ENCODE measurements around the gene ZNF71.

DNA sequence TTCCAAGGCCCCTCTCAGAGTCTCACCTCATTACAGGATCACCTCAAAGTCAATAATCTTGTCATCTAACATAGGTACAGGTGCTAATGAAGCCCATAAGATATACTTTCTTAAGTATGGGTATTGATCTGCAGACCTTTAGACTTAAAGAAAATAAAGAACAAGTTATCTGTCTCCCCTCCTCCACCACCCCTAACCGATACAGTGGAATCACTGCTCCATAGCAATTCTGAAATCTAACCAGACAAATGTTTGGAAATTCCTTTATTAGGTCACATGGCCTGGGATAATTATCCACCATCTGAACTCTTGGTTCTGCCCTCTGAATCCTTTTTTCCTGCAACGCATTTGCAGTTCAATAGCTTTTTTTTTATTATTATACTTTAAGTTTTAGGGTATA, 32.3 kb upstream of the ZNF71 start:
- TF ChIP-seq, protein P1, sequence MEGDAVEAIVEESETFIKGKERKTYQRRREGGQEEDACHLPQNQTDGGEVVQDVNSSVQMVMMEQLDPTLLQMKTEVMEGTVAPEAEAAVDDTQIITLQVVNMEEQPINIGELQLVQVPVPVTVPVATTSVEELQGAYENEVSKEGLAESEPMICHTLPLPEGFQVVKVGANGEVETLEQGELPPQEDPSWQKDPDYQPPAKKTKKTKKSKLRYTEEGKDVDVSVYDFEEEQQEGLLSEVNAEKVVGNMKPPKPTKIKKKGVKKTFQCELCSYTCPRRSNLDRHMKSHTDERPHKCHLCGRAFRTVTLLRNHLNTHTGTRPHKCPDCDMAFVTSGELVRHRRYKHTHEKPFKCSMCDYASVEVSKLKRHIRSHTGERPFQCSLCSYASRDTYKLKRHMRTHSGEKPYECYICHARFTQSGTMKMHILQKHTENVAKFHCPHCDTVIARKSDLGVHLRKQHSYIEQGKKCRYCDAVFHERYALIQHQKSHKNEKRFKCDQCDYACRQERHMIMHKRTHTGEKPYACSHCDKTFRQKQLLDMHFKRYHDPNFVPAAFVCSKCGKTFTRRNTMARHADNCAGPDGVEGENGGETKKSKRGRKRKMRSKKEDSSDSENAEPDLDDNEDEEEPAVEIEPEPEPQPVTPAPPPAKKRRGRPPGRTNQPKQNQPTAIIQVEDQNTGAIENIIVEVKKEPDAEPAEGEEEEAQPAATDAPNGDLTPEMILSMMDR (conservative IDR thresholded peaks at IDR 0.05; ENCODE audit: low read depth, low read length) = no peak
- no peak for TF ChIP-seq EZH2 (IDR thresholded peaks at IDR 0.05; ENCODE audit: borderline replicate concordance, low read depth, low read length, poor library complexity, severe bottlenecking)

Measured in A673 (cell line).